Spleen (tissue), 7 donors: ENCODE measurements around the gene FDPS.

Experiments
- POLR2A ChIP-seq, 3 donors: fragments of 450-650 bp; IDR thresholded peaks; one replicate each; pipeline ENCODE4 v1.5.1; 2017; ENCODE audit warnings: antibody characterized with exemption in 3 of 3, mild to moderate bottlenecking in 1 of 3
- POLR2AphosphoS5 ChIP-seq, 3 donors: sonication (generic); formaldehyde crosslinking; IDR thresholded peaks; one replicate each; pipeline ENCODE4 v1.5.1; 2017; ENCODE audit warnings: antibody characterized with exemption in 3 of 3
- TF ChIP-seq, protein P1 (sequence below), 11 experiments: fragments of 200-600 bp in 7 of 11; fragments of 450-650 bp in 4 of 11; sonication (generic) in 4 of 11; IDR thresholded peaks in 8 of 11; conservative IDR thresholded peaks in 3 of 11; 1 replicate in 7 of 11; 2 replicates in 4 of 11; pipeline versions ENCODE4 v1.4.0 to v1.8.0; 2016 to 2021; ENCODE audit warnings: antibody characterized with exemption in 11 of 11, inconsistent platforms in 4 of 11, mild to moderate bottlenecking in 1 of 11
- donor health status: DM: no; HTN: no; CAD: no; lungs with moderate emphysema.
- donor health status: DM: no; HTN: no; CAD: no.
- donor health status: DM: no; HTN: no; CAD: no.

DNA sequence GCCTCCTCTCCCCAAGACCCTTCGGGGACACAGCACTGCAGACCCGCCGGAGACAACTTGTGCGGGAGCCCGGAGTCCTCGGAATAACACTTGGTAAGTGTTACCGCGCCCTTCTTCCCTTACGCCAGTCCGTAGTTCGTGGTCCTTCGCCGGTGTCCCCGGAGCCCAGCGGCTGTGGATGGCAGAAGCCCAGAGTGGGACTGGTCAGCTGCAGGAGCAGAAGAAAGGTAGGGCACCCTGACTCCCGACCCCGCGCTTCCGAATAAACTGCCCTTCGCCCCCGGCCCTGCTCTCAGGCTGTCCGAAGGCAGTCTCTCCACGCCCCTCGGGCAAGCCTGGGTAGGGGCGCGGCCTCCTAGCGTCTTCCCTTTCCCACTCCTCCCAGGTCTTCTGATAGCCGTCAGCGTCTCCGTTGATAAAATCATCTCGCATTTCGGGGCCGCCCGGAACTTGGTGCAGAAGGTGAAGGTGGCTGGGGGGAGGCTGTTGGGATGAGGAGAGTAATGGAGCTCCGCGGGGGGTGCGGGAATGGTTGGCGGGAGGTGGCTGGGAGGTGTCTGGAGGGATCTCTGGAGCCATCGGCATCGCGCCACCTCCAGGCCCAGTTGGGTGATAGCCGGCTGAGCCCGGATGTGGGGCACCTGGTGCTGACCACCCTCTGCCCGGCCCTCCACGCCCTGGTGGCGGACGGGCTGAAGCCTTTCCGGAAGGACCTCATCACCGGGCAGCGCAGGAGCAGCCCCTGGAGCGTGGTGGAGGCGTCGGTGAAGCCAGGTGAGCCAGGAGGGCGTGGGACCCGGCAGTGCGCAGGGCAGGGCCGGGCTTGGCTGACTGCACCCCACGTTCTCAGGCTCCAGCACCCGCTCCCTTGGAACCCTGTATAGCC, 16.3 kb downstream of the FDPS start:
- TF ChIP-seq, protein P1, sequence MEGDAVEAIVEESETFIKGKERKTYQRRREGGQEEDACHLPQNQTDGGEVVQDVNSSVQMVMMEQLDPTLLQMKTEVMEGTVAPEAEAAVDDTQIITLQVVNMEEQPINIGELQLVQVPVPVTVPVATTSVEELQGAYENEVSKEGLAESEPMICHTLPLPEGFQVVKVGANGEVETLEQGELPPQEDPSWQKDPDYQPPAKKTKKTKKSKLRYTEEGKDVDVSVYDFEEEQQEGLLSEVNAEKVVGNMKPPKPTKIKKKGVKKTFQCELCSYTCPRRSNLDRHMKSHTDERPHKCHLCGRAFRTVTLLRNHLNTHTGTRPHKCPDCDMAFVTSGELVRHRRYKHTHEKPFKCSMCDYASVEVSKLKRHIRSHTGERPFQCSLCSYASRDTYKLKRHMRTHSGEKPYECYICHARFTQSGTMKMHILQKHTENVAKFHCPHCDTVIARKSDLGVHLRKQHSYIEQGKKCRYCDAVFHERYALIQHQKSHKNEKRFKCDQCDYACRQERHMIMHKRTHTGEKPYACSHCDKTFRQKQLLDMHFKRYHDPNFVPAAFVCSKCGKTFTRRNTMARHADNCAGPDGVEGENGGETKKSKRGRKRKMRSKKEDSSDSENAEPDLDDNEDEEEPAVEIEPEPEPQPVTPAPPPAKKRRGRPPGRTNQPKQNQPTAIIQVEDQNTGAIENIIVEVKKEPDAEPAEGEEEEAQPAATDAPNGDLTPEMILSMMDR (IDR thresholded peaks at IDR 0.05 in 8 of 11, conservative IDR thresholded peaks at IDR 0.05 in 3 of 11) = peak in 7 of 11 experiments; percentile 20 to 54 (median 35)
- TF ChIP-seq POLR2AphosphoS5 (IDR thresholded peaks at IDR 0.05) (peak in 1 of 3 donors; percentile 49), POLR2A (IDR thresholded peaks at IDR 0.05) (no peak)
